ENCODE measurements around the gene CHAT. TPM values are rescaled to one million over a fixed set of nuclear protein-coding genes. Genes with fewer than 3 reads are reported as not detected.

Gene CHAT
- polyA plus RNA-seq, 2 of the 4 experiments (the other 2 are of a cell fraction) = not detected

- no peak for DNase-seq (ENCODE audit: low read depth in 1 of 2, low spot score in 1 of 2)
- no peak for ATAC-seq
- Histone ChIP-seq H3K4me1 (no peaks in the 10 kb centered on the region), H3K9me3 (peaks cover 8% of the 10 kb centered on the region; the same call in 1 of the 3 replicates), H3K4me2 (no peak overlapping the region), H3K4me3 (no peak overlapping the region), H3K27ac (no peak overlapping the region)
- ChIA-PET CTCF (interaction anchor here (0.8 to 1.4 kb wide), 2 partner anchors 25 to 26 kb away, joined by 3 to 5 read pairs; no protein-coding TSS in a partner anchor), POLR2A (interaction anchor here (1.6 kb wide), 1 partner anchor 29 kb away, joined by 5 read pairs; the partner anchor contains the start of gene ERCC6)
- 23% methylated on average over 1 of the region's 1 CpG for WGBS (ENCODE audit: missing lambda C conversion rate)
- FAIRE-seq = no peak
- no peak for TF ChIP-seq E2F6 (IDR thresholded peaks at IDR 0.05; ENCODE audit: borderline replicate concordance, low read depth)
- no peak for TF ChIP-seq PBX3 (IDR thresholded peaks at IDR 0.05)
- no peak for TF ChIP-seq NPAS2 (CRISPR knock-in tag; IDR thresholded peaks at IDR 0.05; ENCODE audit: borderline replicate concordance)
- TF ChIP-seq EHF (CRISPR knock-in tag; IDR thresholded peaks at IDR 0.05) = no peak
- no peak for TF ChIP-seq MYC (IDR thresholded peaks at IDR 0.05; ENCODE audit: borderline replicate concordance, low read length)
- no peak for TF ChIP-seq RAD21 (conservative IDR thresholded peaks at IDR 0.05 in 1 of 2, IDR thresholded peaks at IDR 0.05 in 1 of 2)
- no peak for TF ChIP-seq HOXB13 (CRISPR knock-in tag; IDR thresholded peaks at IDR 0.05; ENCODE audit: low read depth)
- no peak for TF ChIP-seq REST (IDR thresholded peaks at IDR 0.05)
- no peak for TF ChIP-seq ELK1 (IDR thresholded peaks at IDR 0.05; ENCODE audit: low read depth, low read length)
- TF ChIP-seq CHD2 (IDR thresholded peaks at IDR 0.05; ENCODE audit: low read length, partially characterized antibody) = no peak
- TF ChIP-seq BCL3 (IDR thresholded peaks at IDR 0.05) = no peak
- TF ChIP-seq ZSCAN20 (CRISPR knock-in tag; IDR thresholded peaks at IDR 0.05) = no peak
Observed at GRCh38 chr10:49567810-49568209, 46.0 kb upstream of the CHAT start.

- Histone ChIP-seq H3K4me2 (no peak overlapping the region), H3K9me3 (peaks cover 8% of the 10 kb centered on the region; the same call in 1 of the 3 replicates), H3K4me1 (no peaks in the 10 kb centered on the region), H3K27ac (no peak overlapping the region), H3K4me3 (no peak overlapping the region)
- ATAC-seq = no peak
- ChIA-PET CTCF (interaction anchor here (1.4 kb wide), 2 partner anchors 25 to 27 kb away, joined by 5 read pairs; no protein-coding TSS in a partner anchor), POLR2A (interaction anchor here (1.6 kb wide), 1 partner anchor 29 kb away, joined by 5 read pairs; the partner anchor contains the start of gene ERCC6)
- no peak for DNase-seq (ENCODE audit: low read depth in 1 of 2, low spot score in 1 of 2)
- WGBS (ENCODE audit: missing lambda C conversion rate) = 9% methylated on average over 2 of the region's 2 CpGs
- FAIRE-seq = no peak
- no peak for TF ChIP-seq HMGXB4 (CRISPR knock-in tag; IDR thresholded peaks at IDR 0.05; ENCODE audit: borderline replicate concordance)
- no peak for TF ChIP-seq BCL3 (IDR thresholded peaks at IDR 0.05)
- TF ChIP-seq EP300 (IDR thresholded peaks at IDR 0.05) = no peak
- no peak for TF ChIP-seq SREBF2 (IDR thresholded peaks at IDR 0.05)
- no peak for TF ChIP-seq CHD2 (IDR thresholded peaks at IDR 0.05; ENCODE audit: low read length, partially characterized antibody)
- no peak for TF ChIP-seq NR3C1 (IDR thresholded peaks at IDR 0.05)
- TF ChIP-seq POLR2A (IDR thresholded peaks at IDR 0.05; ENCODE audit: low read length) = no peak
- no peak for TF ChIP-seq JUN (IDR thresholded peaks at IDR 0.05)
- no peak for TF ChIP-seq ZFP36 (IDR thresholded peaks at IDR 0.05; ENCODE audit: borderline replicate concordance, partially characterized antibody)
- TF ChIP-seq ATOH8 (CRISPR knock-in tag; IDR thresholded peaks at IDR 0.05; ENCODE audit: low read depth) = no peak
- no peak for TF ChIP-seq EHMT2 (IDR thresholded peaks at IDR 0.05; ENCODE audit: low read depth)
- no peak for TF ChIP-seq MYC (IDR thresholded peaks at IDR 0.05; ENCODE audit: borderline replicate concordance, low read length)
Observed at GRCh38 chr10:49568235-49568634, 45.6 kb upstream of the CHAT start.

All from A549 (cell line).